ENCODE data around the gene GRIP1.

The GRIP1 gene

GRCh38 chr12:66459944-66460482 lies 218.9 kb downstream of the GRIP1 start:
- DNase-seq (ENCODE audit: low read depth, low spot score) = no peak
- ChIA-PET POLR2A (no interaction called here), CTCF (no interaction called here)
- no peak for TF ChIP-seq CTCF (IDR thresholded peaks at IDR 0.05; ENCODE audit: insufficient read depth, low read length, missing control alignments)
- no peak overlapping the region for H3K4me3 ChIP-seq (ENCODE audit: low read depth, low read length)

- no peak for TF ChIP-seq CTCF (IDR thresholded peaks at IDR 0.05; ENCODE audit: insufficient read depth, low read length, missing control alignments)
- no peak for DNase-seq (ENCODE audit: low read depth, low spot score)
- CTCF ChIA-PET = no interaction called here
- no peak overlapping the region for H3K4me3 ChIP-seq (ENCODE audit: low read depth, low read length)
- POLR2A ChIA-PET = no interaction called here
Observed at GRCh38 chr12:66456612-66457011, 222.3 kb downstream of the GRIP1 start.

GRCh38 chr12:66453844-66454243 lies 225.0 kb downstream of the GRIP1 start:
- CTCF ChIA-PET = interaction anchor here (0.6 kb wide), 1 partner anchor 233 kb away, joined by 3 read pairs; no protein-coding TSS in a partner anchor

GRCh38 chr12:66453120-66453519 lies 225.8 kb downstream of the GRIP1 start:
- POLR2A ChIA-PET = no interaction called here
- no peak overlapping the region for H3K4me3 ChIP-seq (ENCODE audit: low read depth, low read length)
- DNase-seq (ENCODE audit: low read depth, low spot score) = no peak
- CTCF ChIA-PET = no interaction called here
- TF ChIP-seq CTCF (IDR thresholded peaks at IDR 0.05; ENCODE audit: insufficient read depth, low read length, missing control alignments) = no peak

More at GRCh38 chr12:66453844-66454243, 225.0 kb downstream of the GRIP1 start:
- no peak for TF ChIP-seq CTCF (IDR thresholded peaks at IDR 0.05; ENCODE audit: insufficient read depth, low read length, missing control alignments)
- DNase-seq (ENCODE audit: low read depth, low spot score) = no peak
- H3K4me3 ChIP-seq (ENCODE audit: low read depth, low read length) = no peak overlapping the region
- POLR2A ChIA-PET = no interaction called here

DNA sequence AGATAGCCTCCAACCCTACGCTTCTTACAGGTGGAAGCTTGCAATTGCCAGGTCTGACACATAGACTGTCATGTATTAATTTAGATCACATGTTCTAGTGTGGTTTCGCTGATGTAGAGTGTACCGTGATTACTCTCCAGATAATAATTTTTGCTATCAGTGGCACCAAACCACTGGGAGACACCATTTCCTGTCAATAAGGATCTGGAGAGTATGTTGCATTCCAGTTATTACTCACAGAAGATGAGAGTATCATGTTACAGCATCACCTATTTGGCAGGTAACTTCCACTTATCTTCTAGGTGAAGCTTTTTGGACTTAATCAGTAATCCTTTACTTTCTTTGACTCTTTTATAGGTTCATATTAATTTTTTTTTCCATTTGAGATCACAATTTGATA lies 229.3 kb downstream of the GRIP1 start:
- DNase-seq (ENCODE audit: low read depth, low spot score) = no peak
- no peak for TF ChIP-seq CTCF (IDR thresholded peaks at IDR 0.05; ENCODE audit: insufficient read depth, low read length, missing control alignments)
- CTCF ChIA-PET = no interaction called here
- no peak overlapping the region for H3K4me3 ChIP-seq (ENCODE audit: low read depth, low read length)
- POLR2A ChIA-PET = no interaction called here

DNA sequence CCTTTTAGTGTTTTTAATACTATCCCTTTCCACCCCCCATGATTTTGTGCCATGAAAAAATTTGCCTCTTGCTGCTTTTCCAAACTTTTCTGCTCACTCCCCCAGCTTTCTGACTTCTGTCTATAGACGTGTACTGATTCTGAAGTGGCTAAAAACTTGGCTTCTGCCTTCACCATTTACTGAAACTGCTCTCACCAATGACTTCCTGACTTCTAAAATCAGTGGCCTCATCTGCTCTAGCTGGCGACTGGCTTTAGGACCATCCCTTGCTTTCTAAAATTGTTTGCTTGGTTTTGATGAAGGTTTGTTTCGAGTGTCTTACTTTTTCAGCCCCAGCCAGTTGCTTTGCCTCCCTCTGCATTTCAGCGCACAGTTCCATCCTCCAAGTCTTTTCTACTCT lies 231.2 kb downstream of the GRIP1 start:
- no peak overlapping the region for H3K4me3 ChIP-seq (ENCODE audit: low read depth, low read length)
- TF ChIP-seq CTCF (IDR thresholded peaks at IDR 0.05; ENCODE audit: insufficient read depth, low read length, missing control alignments) = no peak
- CTCF ChIA-PET = no interaction called here
- POLR2A ChIA-PET = no interaction called here
- DNase-seq (ENCODE audit: low read depth, low spot score) = no peak
